CD4-positive, alpha-beta T cell treated with Interleukin-6 for 4 hours (primary cell): Measurements from ENCODE around the gene RAB4B.
A peak's percentile ranks its signal among the peaks of the same experiment; 100 is the strongest.
"Not testable (repeated sequence)": the region's sequence is repeated elsewhere in the genome, so short reads cannot be mapped to it uniquely, and the experiment has no call there.

Experiments
- DNase-seq: peaks from one replicate; pipeline ENCODE4 v3.0.0-alpha.2; 2020; ENCODE audit warnings: mixed read lengths

Gene RAB4B

GRCh38 chr19:40777937-40778705, at the start of gene RAB4B:
TSS of gene RAB4B (plus strand) at chr19:40778247. CDS start at chr19:40778376, 129 bp downstream.
- peak; percentile 100 for DNase-seq

GRCh38 chr19:40730065-40730464, 48.0 kb upstream of the RAB4B start:
- DNase-seq, result not testable (repeated sequence)

- DNase-seq, result not testable (repeated sequence)
These were observed 45.7 kb upstream of the RAB4B start for GRCh38 chr19:40732304-40732703.

GRCh38 chr19:40733149-40733548, 44.9 kb upstream of the RAB4B start:
- DNase-seq, result no peak

- no peak for DNase-seq
These were observed 42.9 kb upstream of the RAB4B start for GRCh38 chr19:40735013-40735771.

- no peak for DNase-seq
These were observed 41.4 kb upstream of the RAB4B start for GRCh38 chr19:40736661-40737060.

GRCh38 chr19:40737102-40737644, 40.9 kb upstream of the RAB4B start:
- no peak for DNase-seq

- no peak for DNase-seq
These were observed 38.8 kb upstream of the RAB4B start for GRCh38 chr19:40739030-40739839.

- DNase-seq, result no peak
These were observed 38.0 kb upstream of the RAB4B start for GRCh38 chr19:40739871-40740703.

DNA sequence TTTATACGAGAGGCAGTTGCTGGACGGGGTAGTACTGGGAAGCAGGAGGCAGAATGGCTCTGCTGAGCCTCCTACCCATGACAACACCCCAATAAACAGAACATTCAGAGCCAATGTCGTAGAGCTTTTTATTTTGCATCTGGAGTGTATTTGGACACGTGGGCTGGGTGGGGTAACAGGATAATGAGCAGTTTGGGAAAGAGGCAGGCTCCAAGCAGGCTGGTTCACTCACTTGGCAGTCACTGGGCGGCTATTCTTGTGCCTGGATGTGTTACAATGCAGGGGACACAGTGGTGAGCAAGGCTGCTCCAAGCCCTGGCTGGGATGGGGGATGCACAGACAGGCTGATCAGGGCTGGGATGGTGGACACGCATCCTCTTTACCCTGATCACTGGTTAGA, 37.3 kb upstream of the RAB4B start:
- DNase-seq, result no peak

- DNase-seq, result no peak
These were observed 36.3 kb upstream of the RAB4B start for GRCh38 chr19:40741527-40742390.

- no peak for DNase-seq
These were observed 35.6 kb upstream of the RAB4B start for GRCh38 chr19:40742477-40742876.

DNA sequence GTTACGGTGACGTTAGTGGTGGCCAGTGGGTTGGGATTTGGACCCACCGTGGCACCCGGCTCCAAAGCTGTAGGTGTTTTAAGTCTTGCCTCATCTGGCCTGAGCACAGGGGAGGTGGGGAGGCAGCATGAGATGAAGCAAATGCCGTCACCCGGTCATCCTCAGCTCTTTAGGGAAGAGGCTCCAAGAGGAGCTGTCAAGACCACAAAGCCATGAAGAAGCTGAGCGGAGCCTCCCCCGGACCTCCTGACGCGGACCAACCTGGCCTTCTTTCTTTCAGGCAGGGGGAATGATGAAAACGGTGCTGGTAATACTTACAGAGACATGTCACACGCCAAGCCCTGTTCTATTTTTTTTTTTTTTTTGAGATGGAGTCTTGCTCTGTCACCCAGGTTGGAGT, 35.2 kb upstream of the RAB4B start:
- DNase-seq, result no peak

GRCh38 chr19:40743926-40744325, 34.1 kb upstream of the RAB4B start:
- no peak for DNase-seq

- DNase-seq, result peak; percentile 39
These were observed 33.3 kb upstream of the RAB4B start for GRCh38 chr19:40744554-40745401.

DNA sequence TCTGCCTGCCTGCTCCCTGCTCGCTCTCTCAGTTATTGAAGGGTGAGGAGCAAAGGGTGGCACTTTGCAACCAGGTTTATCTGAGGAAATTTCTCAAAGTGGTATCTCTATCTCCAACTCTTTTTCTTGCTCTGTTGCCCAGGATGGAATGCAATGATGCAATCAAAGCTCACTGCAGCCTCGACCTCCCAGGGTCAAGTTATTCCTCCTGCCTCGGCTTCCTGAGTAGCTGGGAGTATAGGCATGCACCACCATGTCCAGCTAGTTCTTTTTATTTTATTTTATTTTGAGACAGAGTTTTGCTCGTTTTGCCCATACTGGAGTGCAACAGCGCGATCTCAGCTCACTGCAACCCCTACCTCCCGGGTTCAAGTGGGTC, 32.7 kb upstream of the RAB4B start:
- DNase-seq, result no peak

DNA sequence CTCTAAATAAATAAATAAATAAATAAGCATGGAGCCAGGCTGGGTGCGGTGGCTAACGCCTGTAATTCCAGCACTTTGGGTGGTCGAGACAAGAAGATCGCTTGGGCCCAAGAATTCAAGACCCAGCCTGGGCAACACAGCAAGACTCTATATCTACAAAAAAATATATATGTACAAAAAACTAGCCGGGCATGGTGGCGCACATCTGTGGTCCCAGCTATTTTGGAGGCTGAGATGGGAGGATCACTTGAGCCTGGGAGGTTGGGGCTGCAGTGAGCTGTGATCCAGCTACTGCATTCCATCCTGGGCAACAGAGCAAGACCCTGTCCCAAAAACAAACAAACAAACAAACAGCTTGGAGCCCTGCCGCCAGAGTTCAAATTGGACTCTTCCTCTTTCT, 30.5 kb upstream of the RAB4B start:
- no peak for DNase-seq

- peak; percentile 99 for DNase-seq
These were observed 27.8 kb upstream of the RAB4B start, which contains the start of gene ACTMAP for GRCh38 chr19:40750058-40750873. TSS of gene ACTMAP (minus strand) at chr19:40750477. CDS start at chr19:40749803, 674 bp downstream.
